Thyroid gland (tissue), 4 donors: ENCODE measurements around the gene ZP1.

Experiments
- CTCF ChIP-seq, 6 experiments: fragments of 200-600 bp in 3 of 6; fragments of 450-650 bp in 3 of 6; sonication (generic) in 3 of 6; IDR thresholded peaks; one replicate each; pipeline ENCODE4 v1.5.1; 2016 to 2019; ENCODE audit warnings: antibody characterized with exemption in 6 of 6, mild to moderate bottlenecking in 2 of 6, inconsistent platforms in 1 of 6, moderate library complexity in 1 of 6
- POLR2A ChIP-seq, 2 donors: fragments of 450-650 bp; IDR thresholded peaks; one replicate each; pipeline ENCODE4 v1.6.1; 2017; ENCODE audit warnings: antibody characterized with exemption in 2 of 2, mild to moderate bottlenecking in 2 of 2, moderate library complexity in 1 of 2

DNA sequence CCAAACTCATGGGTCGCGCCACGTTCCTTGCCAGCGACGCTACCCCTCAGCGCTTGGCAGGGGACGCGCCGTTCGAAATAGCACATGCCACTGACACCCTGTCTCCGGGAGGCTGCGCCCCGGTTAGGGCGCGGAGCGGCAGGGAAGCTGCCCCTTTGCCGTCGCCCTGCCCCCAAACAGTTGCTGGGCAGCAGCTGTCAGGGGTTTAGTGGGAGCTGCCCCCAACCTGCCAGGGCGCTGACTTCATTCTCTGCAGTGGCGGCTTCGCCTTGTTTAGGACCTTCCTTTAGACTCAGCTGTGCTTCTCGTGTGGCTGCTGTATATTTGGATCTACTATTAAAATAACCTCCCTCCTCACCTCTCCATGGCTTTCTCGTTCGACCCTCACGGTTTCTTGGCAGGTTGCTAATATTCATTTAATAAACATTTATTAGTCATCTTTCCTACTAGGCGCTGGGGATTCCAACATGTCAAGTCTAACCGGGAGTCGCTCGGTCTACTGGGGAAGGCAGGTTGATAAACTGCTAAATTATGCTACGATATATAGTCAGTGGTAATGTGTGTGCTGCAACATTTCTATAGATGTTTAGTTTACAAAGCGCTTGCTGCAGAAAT is 47.4 kb downstream of the ZP1 start:
- TF ChIP-seq CTCF (IDR thresholded peaks at IDR 0.05): no peak
- TF ChIP-seq POLR2A (IDR thresholded peaks at IDR 0.05): no peak
